Loucy (cell line): ENCODE measurements around the gene PRDX1.

Experiments used
- H2AFZ ChIP-seq: fragments of 200-600 bp; sonication (generic); 2 replicates; pipeline ENCODE4 v1.6.0; 2016; ENCODE audit warnings: antibody characterized with exemption, mild to moderate bottlenecking, low read length, moderate library complexity
- H3F3A ChIP-seq: fragments of 200-600 bp; 2 replicates; pipeline ENCODE4 v1.6.0; 2016; ENCODE audit warnings: antibody characterized with exemption, low read depth, mild to moderate bottlenecking
- H3K27me3 ChIP-seq: fragments of 200-600 bp; sonication (generic); 2 replicates; pipeline ENCODE4 v1.6.1; 2014; ENCODE audit warnings: low read length, mild to moderate bottlenecking; ENCODE audit not compliant: insufficient read depth, poor library complexity, severe bottlenecking
- H3K36me3 ChIP-seq: fragments of 200-600 bp; sonication (generic); 2 replicates; pipeline ENCODE4 v1.6.1; 2016; ENCODE audit warnings: low read length; ENCODE audit not compliant: insufficient read depth
- H3K4me1 ChIP-seq: fragments of 200-600 bp; sonication (generic); 2 replicates; pipeline ENCODE4 v1.5.1; 2014; ENCODE audit warnings: low read length, mild to moderate bottlenecking; ENCODE audit not compliant: insufficient read depth, poor library complexity, severe bottlenecking
- H3K4me2 ChIP-seq: fragments of 200-600 bp; sonication (generic); 2 replicates; pipeline ENCODE4 v1.6.0; 2014; ENCODE audit warnings: antibody characterized with exemption, low read length, low read depth, mild to moderate bottlenecking; ENCODE audit not compliant: poor library complexity, severe bottlenecking
- H3K4me3 ChIP-seq: fragments of 200-600 bp; sonication (generic); 2 replicates; pipeline ENCODE4 v1.5.1; 2014; ENCODE audit warnings: low read length, mild to moderate bottlenecking, mixed read lengths; ENCODE audit not compliant: poor library complexity, severe bottlenecking
- H3K79me2 ChIP-seq: fragments of 200-600 bp; sonication (generic); 2 replicates; pipeline ENCODE4 v1.6.1; 2014; ENCODE audit warnings: low read length; ENCODE audit not compliant: insufficient read depth
- H3K9ac ChIP-seq: fragments of 200-600 bp; sonication (generic); 2 replicates; pipeline ENCODE4 v1.6.0; 2014; ENCODE audit warnings: mild to moderate bottlenecking, low read depth, low read length, moderate library complexity; ENCODE audit not compliant: poor library complexity, severe bottlenecking
- H3K9me2 ChIP-seq: fragments of 200-600 bp; sonication (generic); replicated peaks from 2 replicates; pipeline ENCODE4 v1.6.1; 2016; ENCODE audit warnings: low read depth, low read length, mixed read lengths
- H3K9me3 ChIP-seq: fragments of 200-600 bp; sonication (generic); 2 replicates; pipeline ENCODE4 v1.6.1; 2014; ENCODE audit warnings: mild to moderate bottlenecking, antibody characterized with exemption, low read length, low read depth; ENCODE audit not compliant: insufficient read depth
- H4K20me1 ChIP-seq: fragments of 200-600 bp; sonication (generic); 2 replicates; pipeline ENCODE4 v1.6.0; 2014; ENCODE audit warnings: antibody characterized with exemption, low read length, mild to moderate bottlenecking; ENCODE audit not compliant: insufficient read depth, poor library complexity, severe bottlenecking
- CTCF ChIP-seq: fragments of 200-600 bp; sonication (generic); conservative IDR thresholded peaks from 2 replicates; pipeline ENCODE4 v1.5.1; 2014; ENCODE audit warnings: mild to moderate bottlenecking, antibody characterized with exemption, low read length
- EZH2phosphoT487 ChIP-seq: fragments of 200-600 bp; IDR thresholded peaks from 2 replicates; pipeline ENCODE4 v1.6.1; 2018; ENCODE audit warnings: antibody characterized with exemption, mild to moderate bottlenecking, moderate library complexity, borderline replicate concordance

PRDX1 gene

GRCh38 chr1:45507893-45508292 is 13.8 kb downstream of the PRDX1 start:
- no peaks in the 10 kb centered on the region for H3K4me1 ChIP-seq
- no peak overlapping the region for H3K4me3 ChIP-seq
- H3K36me3 ChIP-seq = peaks cover 34% of the 10 kb centered on the region
- no peak overlapping the region for H3K4me2 ChIP-seq
- peaks cover 6% of the 10 kb centered on the region for H4K20me1 ChIP-seq
- H2AFZ ChIP-seq = no peak overlapping the region
- H3K9me3 ChIP-seq = no peaks in the 10 kb centered on the region
- 0 out of 2 replicates have a peak, but pooled peaks cover 4% of the 10 kb centered on the region for H3F3A ChIP-seq
- H3K9ac ChIP-seq = no peak overlapping the region
- no peaks in the 10 kb centered on the region for H3K9me2 ChIP-seq
- peaks cover 4% of the 10 kb centered on the region; the same call in 1 of the 2 replicates for H3K79me2 ChIP-seq
- TF ChIP-seq EZH2phosphoT487 (no peak), CTCF (no peak)
- H3K27me3 ChIP-seq = no peaks in the 10 kb centered on the region

- H3K9me2 ChIP-seq = no peaks in the 10 kb centered on the region
- H3F3A ChIP-seq = 0 out of 2 replicates have a peak, but pooled peaks cover 4% of the 10 kb centered on the region
- TF ChIP-seq EZH2phosphoT487 (no peak), CTCF (no peak)
- H3K4me2 ChIP-seq = no peak overlapping the region
- H3K4me1 ChIP-seq = no peaks in the 10 kb centered on the region
- no peaks in the 10 kb centered on the region for H3K27me3 ChIP-seq
- peaks cover 30% of the 10 kb centered on the region for H3K36me3 ChIP-seq
- H3K9ac ChIP-seq = no peak overlapping the region
- H3K79me2 ChIP-seq = peaks cover under 1% of the 10 kb centered on the region; the same call in 1 of the 2 replicates
- H3K9me3 ChIP-seq = no peaks in the 10 kb centered on the region
- H4K20me1 ChIP-seq = peaks cover 6% of the 10 kb centered on the region
- no peak overlapping the region for H3K4me3 ChIP-seq
- no peak overlapping the region for H2AFZ ChIP-seq
These were observed 14.5 kb downstream of the PRDX1 start for GRCh38 chr1:45507195-45507594.

GRCh38 chr1:45503462-45504360 is 18.0 kb downstream of the PRDX1 start:
- H2AFZ ChIP-seq = no peak overlapping the region
- no peak overlapping the region for H3K4me3 ChIP-seq
- peaks cover 1% of the 10 kb centered on the region; the same call in 1 of the 2 replicates for H3K36me3 ChIP-seq
- peaks cover 21% of the 10 kb centered on the region for H3K4me1 ChIP-seq
- H3K79me2 ChIP-seq = peaks cover 8% of the 10 kb centered on the region; the same call in 1 of the 2 replicates
- H3K9me3 ChIP-seq = no peaks in the 10 kb centered on the region
- no peak overlapping the region for H3K4me2 ChIP-seq
- H3K9ac ChIP-seq = no peak overlapping the region
- TF ChIP-seq EZH2phosphoT487 (no peak), CTCF (no peak)
- no peaks in the 10 kb centered on the region for H3K27me3 ChIP-seq
- H3K9me2 ChIP-seq = no peaks in the 10 kb centered on the region
- H4K20me1 ChIP-seq = no peaks in the 10 kb centered on the region
- no peaks in the 10 kb centered on the region for H3F3A ChIP-seq
